Measurements from ENCODE around the gene PRM3. TPM values are rescaled to one million over a fixed set of nuclear protein-coding genes. Genes with fewer than 3 reads are reported as not detected.
A peak's percentile ranks its signal among the peaks of the same experiment; 100 is the strongest.

The PRM3 gene
- total RNA-seq, 4 donors from 2014 or later: not detected

- DNase-seq: peak; percentile 88
- in situ Hi-C loops (cut with MboI; ENCODE audit: low pct_ligation_motif_present in 1 of 4, low pct_unique_long_range_greater_than_20kb in 1 of 4, low sequenced_read_pairs in 3 of 4): loop anchor here (5.0 to 25.0 kb wide), 3 partner anchors 106 to 291 kb away; no protein-coding TSS in a partner anchor
- 0% methylated on average over 43 of the region's 100 CpGs; no CpG with 5 or more reads in 1 of the 2 donors for WGBS, 2 donors (ENCODE audit: low coverage in 1 of 2)
Observed at GRCh38 chr16:11255737-11256660, 17.4 kb downstream of the PRM3 start, which contains the start of gene SOCS1. Gene SOCS1 (minus strand): TSS chr16:11256204. CDS start chr16:11255478, 726 bp downstream.

DNA sequence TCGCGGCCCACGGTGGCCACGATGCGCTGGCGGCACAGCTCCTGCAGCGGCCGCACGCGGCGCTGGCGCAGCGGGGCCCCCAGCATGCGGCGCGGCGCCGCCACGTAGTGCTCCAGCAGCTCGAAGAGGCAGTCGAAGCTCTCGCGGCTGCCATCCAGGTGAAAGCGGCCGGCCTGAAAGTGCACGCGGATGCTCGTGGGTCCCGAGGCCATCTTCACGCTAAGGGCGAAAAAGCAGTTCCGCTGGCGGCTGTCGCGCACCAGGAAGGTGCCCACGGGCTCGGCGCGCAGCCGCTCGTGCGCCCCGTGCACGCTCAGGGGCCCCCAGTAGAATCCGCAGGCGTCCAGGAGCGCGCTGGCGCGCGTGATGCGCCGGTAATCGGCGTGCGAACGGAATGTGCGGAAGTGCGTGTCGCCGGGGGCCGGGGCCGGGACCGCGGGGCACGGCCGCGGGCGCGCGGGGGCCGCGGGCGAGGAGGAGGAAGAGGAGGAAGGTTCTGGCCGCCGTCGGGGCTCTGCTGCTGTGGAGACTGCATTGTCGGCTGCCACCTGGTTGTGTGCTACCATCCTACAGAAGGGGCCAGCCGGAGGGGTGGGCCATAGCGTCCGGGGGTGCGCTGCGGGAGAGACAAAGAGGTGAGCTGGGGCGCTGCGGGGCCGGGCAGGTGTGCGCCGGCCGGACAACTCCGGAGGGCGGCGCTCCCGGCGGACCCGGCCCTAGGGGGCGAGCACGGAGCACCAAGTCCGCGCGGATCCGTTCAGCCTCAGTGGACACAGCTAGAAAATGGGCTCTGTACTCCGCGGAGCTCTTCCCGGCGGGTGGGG lies 18.3 kb downstream of the PRM3 start:
- intact Hi-C loops (cut with DNase I; ENCODE audit: low total_unique reads): loop anchor here (1.0 to 10.0 kb wide), 4 partner anchors 100 to 282 kb away; no protein-coding TSS in a partner anchor
- H3K9me3 ChIP-seq: no peaks in the 10 kb centered on the region
- H3K27me3 ChIP-seq: no peaks in the 10 kb centered on the region
- WGBS, 2 donors (ENCODE audit: low coverage in 1 of 2): 1% methylated on average over 79 of the region's 105 CpGs; no CpG with 5 or more reads in 1 of the 2 donors
- H3K36me3 ChIP-seq: no peaks in the 10 kb centered on the region
- in situ Hi-C loops (cut with MboI; ENCODE audit: low pct_ligation_motif_present in 1 of 4, low pct_unique_long_range_greater_than_20kb in 1 of 4, low sequenced_read_pairs in 3 of 4): loop anchor here (5.0 to 25.0 kb wide), 3 partner anchors 107 to 290 kb away; no protein-coding TSS in a partner anchor
- TF ChIP-seq POLR2A (IDR thresholded peaks at IDR 0.05) (no peak), EP300 (IDR thresholded peaks at IDR 0.05; ENCODE audit: low read depth) (no peak), POLR2AphosphoS5 (IDR thresholded peaks at IDR 0.05) (peak in 1 of 3 donors; percentile 6)
- TF ChIP-seq, protein P1, sequence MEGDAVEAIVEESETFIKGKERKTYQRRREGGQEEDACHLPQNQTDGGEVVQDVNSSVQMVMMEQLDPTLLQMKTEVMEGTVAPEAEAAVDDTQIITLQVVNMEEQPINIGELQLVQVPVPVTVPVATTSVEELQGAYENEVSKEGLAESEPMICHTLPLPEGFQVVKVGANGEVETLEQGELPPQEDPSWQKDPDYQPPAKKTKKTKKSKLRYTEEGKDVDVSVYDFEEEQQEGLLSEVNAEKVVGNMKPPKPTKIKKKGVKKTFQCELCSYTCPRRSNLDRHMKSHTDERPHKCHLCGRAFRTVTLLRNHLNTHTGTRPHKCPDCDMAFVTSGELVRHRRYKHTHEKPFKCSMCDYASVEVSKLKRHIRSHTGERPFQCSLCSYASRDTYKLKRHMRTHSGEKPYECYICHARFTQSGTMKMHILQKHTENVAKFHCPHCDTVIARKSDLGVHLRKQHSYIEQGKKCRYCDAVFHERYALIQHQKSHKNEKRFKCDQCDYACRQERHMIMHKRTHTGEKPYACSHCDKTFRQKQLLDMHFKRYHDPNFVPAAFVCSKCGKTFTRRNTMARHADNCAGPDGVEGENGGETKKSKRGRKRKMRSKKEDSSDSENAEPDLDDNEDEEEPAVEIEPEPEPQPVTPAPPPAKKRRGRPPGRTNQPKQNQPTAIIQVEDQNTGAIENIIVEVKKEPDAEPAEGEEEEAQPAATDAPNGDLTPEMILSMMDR (IDR thresholded peaks at IDR 0.05): peak in 2 of 5 experiments; percentile 15 to 32
- peak overlapping the region; percentile 74 to 96 (median 81) for H3K4me3 ChIP-seq
- peak; percentile 60 for DNase-seq
- H3K4me1 ChIP-seq: peaks cover 16 to 44% (median 35%) of the 10 kb centered on the region in 4 donors
- peak overlapping the region; percentile 96 to 99 (median 98) for H3K27ac ChIP-seq

More at GRCh38 chr16:11255737-11256660, 17.4 kb downstream of the PRM3 start, which contains the start of gene SOCS1:
- no peaks in the 10 kb centered on the region for H3K27me3 ChIP-seq
- peak within 1 kb of the TSS; percentile 96 to 99 (median 98) for H3K27ac ChIP-seq
- H3K4me1 ChIP-seq: peaks cover 16 to 44% (median 35%) of the 10 kb centered on the region in 4 donors
- peak within 1 kb of the TSS; percentile 74 to 96 (median 81) for H3K4me3 ChIP-seq
- no peaks in the 10 kb centered on the region for H3K36me3 ChIP-seq
- no peaks in the 10 kb centered on the region for H3K9me3 ChIP-seq
- intact Hi-C loops (cut with DNase I; ENCODE audit: low total_unique reads): loop anchor here (1.0 to 10.0 kb wide), 4 partner anchors 99 to 283 kb away; no protein-coding TSS in a partner anchor
- no peak for TF ChIP-seq EP300 (IDR thresholded peaks at IDR 0.05; ENCODE audit: low read depth)
- TF ChIP-seq, protein P1 (IDR thresholded peaks at IDR 0.05): peak; percentile 72 to 96 (median 90)
- TF ChIP-seq POLR2A (IDR thresholded peaks at IDR 0.05): peak; percentile 79
- peak; percentile 84 to 95 (median 93) for TF ChIP-seq POLR2AphosphoS5 (IDR thresholded peaks at IDR 0.05)

DNA sequence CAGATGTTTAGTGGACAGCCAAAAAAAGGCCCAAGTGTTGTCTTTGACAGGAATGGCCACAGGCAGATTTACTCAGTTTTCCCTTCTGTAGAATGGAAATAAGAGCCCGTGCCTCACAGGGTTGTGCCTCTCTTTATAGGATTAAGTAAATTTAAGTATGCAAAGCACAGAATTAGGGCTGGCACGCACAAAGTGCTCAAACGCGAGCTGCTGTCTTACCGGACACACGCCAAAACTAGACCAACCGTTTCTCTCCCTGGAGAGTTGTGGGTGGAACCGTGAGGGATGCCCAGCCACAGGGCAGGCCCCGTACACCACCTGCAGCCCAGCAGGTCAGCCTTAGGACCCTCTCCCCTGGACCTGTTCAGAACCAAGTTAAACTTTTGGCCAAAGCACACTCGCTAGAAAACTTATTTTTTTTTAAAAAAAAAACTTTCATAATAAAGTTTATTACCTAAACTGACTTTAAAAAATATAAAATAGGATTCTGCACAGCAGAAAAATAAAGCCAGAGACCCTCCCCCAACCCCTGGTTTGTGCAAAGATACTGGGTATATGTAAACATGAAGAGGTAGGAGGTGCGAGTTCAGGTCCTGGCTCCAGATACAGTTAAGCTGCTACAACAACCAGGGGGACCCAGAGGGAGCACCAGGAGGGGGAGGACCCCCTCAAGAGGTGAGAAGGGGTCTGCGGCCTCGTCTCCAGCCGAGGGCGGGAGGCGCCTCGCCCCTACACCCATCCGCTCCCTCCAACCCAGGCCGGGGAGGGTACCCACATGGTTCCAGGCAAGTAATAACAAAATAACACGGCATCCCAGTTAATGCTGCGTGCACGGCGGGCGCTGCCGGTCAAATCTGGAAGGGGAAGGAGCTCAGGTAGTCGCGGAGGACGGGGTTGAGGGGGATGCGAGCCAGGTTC lies 19.2 kb downstream of the PRM3 start:
- in situ Hi-C loops (cut with MboI; ENCODE audit: low pct_ligation_motif_present in 1 of 4, low pct_unique_long_range_greater_than_20kb in 1 of 4, low sequenced_read_pairs in 3 of 4): loop anchor here (10.0 to 25.0 kb wide), 2 partner anchors 108 to 289 kb away; no protein-coding TSS in a partner anchor
- no peak for TF ChIP-seq EP300 (IDR thresholded peaks at IDR 0.05; ENCODE audit: low read depth)
- TF ChIP-seq POLR2AphosphoS5 (IDR thresholded peaks at IDR 0.05): no peak
- TF ChIP-seq POLR2A (IDR thresholded peaks at IDR 0.05): no peak
- TF ChIP-seq, protein P1 (IDR thresholded peaks at IDR 0.05): no peak
- Histone ChIP-seq H3K4me3 (peak overlapping the region in 3 of 4 donors; percentile 78 to 96 (median 84)), H3K36me3 (no peaks in the 10 kb centered on the region), H3K27ac (peak overlapping the region; percentile 96 to 99 (median 98)), H3K27me3 (no peaks in the 10 kb centered on the region), H3K9me3 (no peaks in the 10 kb centered on the region), H3K4me1 (peaks cover 11 to 40% (median 32%) of the 10 kb centered on the region in 4 donors)
- WGBS, 2 donors (ENCODE audit: low coverage in 1 of 2): 43 to 58% methylated on average over 4 to 29 of the region's 29 CpGs
- no peak for DNase-seq
- intact Hi-C loops (cut with DNase I; ENCODE audit: low total_unique reads): loop anchor here (10.0 kb wide), 3 partner anchors 101 to 179 kb away; no protein-coding TSS in a partner anchor
